K562 (cell line): Measurements from ENCODE around the gene RNU2-63P. TPM values are rescaled to one million over a fixed set of nuclear protein-coding genes. Genes with fewer than 3 reads are reported as not detected.
A peak's percentile ranks its signal among the peaks of the same experiment; 100 is the strongest.

ENCODE experiments used
- ATAC-seq: fragments of 200-7000 bp; cut with Tn5 transposase; 3 replicates; pipeline ENCODE4 v1.9.1; 2020; ENCODE audit warnings: moderate library complexity
- BruUV-seq: library from RNA; stranded (reverse); fragments of 400-500 nt; replicated peaks from 2 replicates; lab custom pipeline; 2021; lab: Mats Ljungman, UMichigan
- CTCF ChIA-PET: fragments of 300-600 bp; formaldehyde crosslinking; extraction: SDS; loops from one replicate; lab custom pipeline; 2021; ENCODE audit warnings: low intra/inter-chr PET ratio; lab: Yijun Ruan, JAX
- POLR2A ChIA-PET: fragments of 300-600, 350-650 bp; sonication (Branson Sonifier 250); formaldehyde crosslinking; extraction: SDS; loops from one replicate; lab custom pipeline; 2021; ENCODE audit warnings: antibody characterized with exemption, inconsistent platforms; lab: Yijun Ruan, JAX
- DNase-seq, 4 experiments: peaks; one replicate each; pipeline versions ENCODE4 v3.0.0 to v3.0.0-alpha.2; 2011 to 2018; ENCODE audit warnings: low spot score in 3 of 4, mixed read lengths in 3 of 4; ENCODE audit errors: extremely low read depth in 1 of 4
- FAIRE-seq: peaks from 2 replicates; lab custom pipeline; 2011; peaks lifted over from hg19 to GRCh38; lab: Jason Lieb, UNC
- H2AFZ ChIP-seq: 2 replicates; pipeline ENCODE4 v1.6.0; 2011; ENCODE audit warnings: low read depth, low read length, control low read depth, inconsistent platforms
- H3K27ac ChIP-seq: fragments of 200-600 bp; 3 replicates; pipeline ENCODE4 v1.8.0; 2011; ENCODE audit warnings: low read depth, mild to moderate bottlenecking, control low read depth, inconsistent platforms, low read length, moderate library complexity, mixed read lengths; ENCODE audit errors: extremely low read depth
- H3K27me3 ChIP-seq, 2 experiments: fragments of 300-600 bp in 1 of 2; 2 replicates in 1 of 2; 3 replicates in 1 of 2; pipeline versions ENCODE4 v1.6.0 to v1.8.0; 2011; ENCODE audit warnings: inconsistent platforms in 2 of 2, low read length in 2 of 2, mild to moderate bottlenecking in 1 of 2, mixed read lengths in 1 of 2, moderate library complexity in 1 of 2; ENCODE audit not compliant: control insufficient read depth in 2 of 2, insufficient read depth in 2 of 2
- H3K36me3 ChIP-seq: fragments of 300-600 bp; 3 replicates; pipeline ENCODE4 v1.8.0; 2011; ENCODE audit warnings: mild to moderate bottlenecking, low read length, inconsistent platforms; ENCODE audit not compliant: control insufficient read depth, insufficient read depth
- H3K4me1 ChIP-seq, 2 experiments: fragments of 200-600 bp in 1 of 2; replicated peaks in 1 of 2; 2 replicates in 1 of 2; 3 replicates in 1 of 2; pipeline versions ENCODE4 v1.5.1 to v1.8.0; 2011; ENCODE audit warnings: inconsistent platforms in 2 of 2, low read length in 2 of 2, mild to moderate bottlenecking in 1 of 2, mixed read lengths in 1 of 2, moderate library complexity in 1 of 2; ENCODE audit not compliant: control insufficient read depth in 2 of 2, insufficient read depth in 2 of 2
- H3K4me2 ChIP-seq: 2 replicates; pipeline ENCODE4 v1.6.1; 2011; ENCODE audit warnings: low read length, control low read depth, inconsistent platforms, mixed read lengths; ENCODE audit not compliant: insufficient read depth
- H3K4me3 ChIP-seq: fragments of 200-600 bp; sonication (generic), shearing (Covaris generic); 2 replicates; pipeline ENCODE4 v1.5.1; 2016; ENCODE audit warnings: control low read depth, inconsistent platforms
- H3K79me2 ChIP-seq: fragments of 200-600 bp; 3 replicates; pipeline ENCODE4 v1.8.0; 2011; ENCODE audit warnings: low read length, inconsistent platforms; ENCODE audit not compliant: control insufficient read depth, insufficient read depth
- H3K9ac ChIP-seq, 2 experiments: 2 replicates each; pipeline versions ENCODE4 v1.6.0 to v1.6.1; 2011; ENCODE audit warnings: low read depth in 2 of 2, low read length in 2 of 2, control low read depth in 1 of 2, inconsistent platforms in 1 of 2, mild to moderate bottlenecking in 1 of 2, mixed read lengths in 1 of 2; ENCODE audit not compliant: insufficient read depth in 1 of 2
- H3K9me1 ChIP-seq: one replicate; pipeline ENCODE4 v1.6.0; 2011; ENCODE audit warnings: inconsistent platforms, mild to moderate bottlenecking, low read length, moderate library complexity; ENCODE audit not compliant: control insufficient read depth, insufficient read depth
- H3K9me3 ChIP-seq: replicated peaks from 2 replicates; pipeline ENCODE4 v1.5.1; 2011; ENCODE audit warnings: low read depth, low read length, inconsistent platforms; ENCODE audit not compliant: control insufficient read depth, insufficient read depth
- H4K20me1 ChIP-seq: replicated peaks from 2 replicates; pipeline ENCODE4 v1.6.1; 2011; ENCODE audit warnings: low read length, inconsistent platforms, mixed read lengths; ENCODE audit not compliant: control insufficient read depth, insufficient read depth
- CBFA2T3 ChIP-seq: fragments of 450-650 bp; IDR thresholded peaks from 2 replicates; pipeline ENCODE4 v1.6.1; 2017
- EP300 ChIP-seq: IDR thresholded peaks from 2 replicates; pipeline ENCODE4 v1.6.1; 2012; ENCODE audit warnings: low read length, improper control_type of control experiment
- ERF ChIP-seq: fragments of 450-650 bp; formaldehyde crosslinking; IDR thresholded peaks from 2 replicates; pipeline ENCODE4 v1.4.0; 2020; ENCODE audit warnings: mild to moderate bottlenecking, mixed read lengths
- ESRRA ChIP-seq: fragments of 450-650 bp; IDR thresholded peaks from 2 replicates; pipeline ENCODE4 v1.6.1; 2014; ENCODE audit warnings: low read depth, mild to moderate bottlenecking, moderate library complexity, borderline replicate concordance
- HNRNPL ChIP-seq: fragments of 200-400 bp; formaldehyde crosslinking; IDR thresholded peaks from 2 replicates; pipeline ENCODE4 v1.6.1; 2017; ENCODE audit warnings: low read depth, mild to moderate bottlenecking, low read length
- L3MBTL2 ChIP-seq: fragments of 450-650 bp; IDR thresholded peaks from 2 replicates; pipeline ENCODE4 v1.6.1; 2016; ENCODE audit warnings: mild to moderate bottlenecking, moderate library complexity
- NFXL1 ChIP-seq: fragments of 450-650 bp; formaldehyde crosslinking; IDR thresholded peaks from 2 replicates; pipeline ENCODE4 v1.4.0; 2021; ENCODE audit warnings: mild to moderate bottlenecking
- PTTG1 ChIP-seq: fragments of 450-650 bp; IDR thresholded peaks from 2 replicates; pipeline ENCODE4 v1.6.1; 2016; ENCODE audit warnings: low read depth, mild to moderate bottlenecking, missing genetic modification characterization, missing compliant biosample characterization
- RAD51 ChIP-seq: fragments of 450-650 bp; IDR thresholded peaks from 2 replicates; pipeline ENCODE4 v1.7.1; 2016; ENCODE audit warnings: low read depth, mild to moderate bottlenecking, borderline replicate concordance
- TCF3 ChIP-seq: sonication (generic); formaldehyde crosslinking; IDR thresholded peaks from 2 replicates; pipeline ENCODE4 v1.4.0; 2020; ENCODE audit warnings: mild to moderate bottlenecking, missing genetic modification reagents
- TEAD4 ChIP-seq, 2 experiments: sonication (generic) in 1 of 2; formaldehyde crosslinking in 1 of 2; IDR thresholded peaks; 2 replicates each; pipeline versions ENCODE4 v1.6.1 to v1.8.0; 2012 to 2022; ENCODE audit warnings: borderline replicate concordance in 1 of 2, inconsistent platforms in 1 of 2, low read length in 1 of 2, mild to moderate bottlenecking in 1 of 2, missing genetic modification reagents in 1 of 2
- ZNF668 ChIP-seq: fragments of 250-450 bp; sonication (Bioruptor Pico); IDR thresholded peaks from 2 replicates; pipeline ENCODE4 v1.8.0; 2022; ENCODE audit warnings: mild to moderate bottlenecking, inconsistent platforms
- WGBS: fragments of 100-300 bp; shearing (Covaris generic); methylation state at CpG from one replicate; pipeline ENCODE4 v1.1.6; 2016; ENCODE audit warnings: low coverage, mixed read lengths; ENCODE audit not compliant: insufficient coverage; ENCODE audit errors: missing lambda C conversion rate; 5-methylcytosine and 5-hydroxymethylcytosine counted together
- in situ Hi-C: fragments of 300-500 bp; cut with MboI; formaldehyde crosslinking; loops from 4 replicates; pipeline ENCODE4 v1.15.0; 2018; ENCODE audit warnings: inconsistent platforms, mixed read lengths
- intact Hi-C: fragments of 100-400 bp; cut with micrococcal nuclease; formaldehyde crosslinking; loops from 2 replicates; pipeline ENCODE4 v1.14.2; 2022
- polyA plus RNA-seq, 8 experiments: library from polyadenylated mRNA; depleted of rRNA in 4 of 8; stranded (reverse) in 5 of 8; unstranded in 3 of 8; fragments of >200 nt; fragmentation: Nextera tagmentation in 2 of 8; fragmentation: Illumina TruSeq in 1 of 8; extraction: Ambion mirVana in 2 of 8; extraction: Trizol in 1 of 8; gene quantifications; 2 replicates each; pipeline versions ENCODE4 v1.2.1 to v1.2.3, GENCODE V29; 2011 to 2014; ENCODE audit warnings: inconsistent platforms in 1 of 8, missing spikeins in 1 of 8
- total RNA-seq, 7 experiments: library from RNA; depleted of rRNA in 6 of 7; stranded (reverse); fragments of >200 nt in 6 of 7; fragmentation: Illumina TruSeq in 2 of 7; extraction: Trizol in 2 of 7; gene quantifications; 2 replicates each; pipeline versions ENCODE4 v1.2.1 to v1.2.3, GENCODE V29; 2011 to 2021; ENCODE audit warnings: low replicate concordance in 1 of 7
- TF ChIP-seq, protein P1 (sequence below): sonication (generic); formaldehyde crosslinking; IDR thresholded peaks from 2 replicates; pipeline ENCODE4 v1.9.0; 2022; ENCODE audit warnings: mild to moderate bottlenecking, missing genetic modification reagents
- TF ChIP-seq, protein P2 (sequence below): IDR thresholded peaks from 2 replicates; pipeline ENCODE4 v1.6.1; 2014; ENCODE audit warnings: antibody characterized with exemption
- TF ChIP-seq, protein P3 (sequence below), 2 experiments: fragments of 450-650 bp; IDR thresholded peaks; 2 replicates each; pipeline ENCODE4 v1.6.1; 2016

The RNU2-63P gene
- total and polyA plus RNA-seq, 9 of the 15 experiments (the other 6 are each of a cell fraction or from before 2014, with no cell fraction given), result 5.8 to 253 (median 169) TPM; not detected in 4

DNA sequence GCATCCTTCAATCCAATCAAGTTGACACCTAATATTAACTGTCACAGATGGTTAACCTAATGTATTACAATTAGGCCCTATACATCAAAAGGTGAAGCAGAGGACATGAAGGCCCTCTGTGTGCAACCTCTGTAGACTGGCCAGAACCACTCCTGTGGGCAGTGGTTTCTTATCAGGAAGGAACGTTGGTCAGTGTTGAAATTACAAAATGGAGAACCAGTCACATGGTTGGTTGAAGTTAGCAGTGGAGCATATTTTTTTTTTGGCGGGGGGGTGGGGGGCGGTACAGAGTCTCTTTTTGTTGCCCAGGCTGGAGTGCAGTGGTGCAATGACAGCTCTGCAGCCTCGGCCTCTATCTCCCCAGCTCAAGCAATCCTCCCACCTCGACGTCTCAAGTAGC lies 19.8 kb downstream of the RNU2-63P start:
- H3K9me1 ChIP-seq, result no peaks in the 10 kb centered on the region
- no peak for DNase-seq
- no peaks in the 10 kb centered on the region for H4K20me1 ChIP-seq
- H2AFZ ChIP-seq, result peak overlapping the region; percentile 76
- H3K4me1 ChIP-seq, result no peaks in the 10 kb centered on the region; a peak in 1 of 5 replicates
- H3K9me3 ChIP-seq, result peaks cover 5% of the 10 kb centered on the region; the same call in 1 of the 2 replicates
- H3K4me2 ChIP-seq, result no peak overlapping the region
- no TSS peak for BruUV-seq
- POLR2A ChIA-PET, result interaction anchor here (0.6 kb wide), 1 partner anchor 9 kb away, joined by 3 read pairs; no protein-coding TSS in a partner anchor
- intact Hi-C loops, result no loop called here
- WGBS, result 18% methylated on average over 6 of the region's 6 CpGs
- H3K4me3 ChIP-seq, result no peak overlapping the region
- CTCF ChIA-PET, result no interaction called here
- H3K36me3 ChIP-seq, result no peaks in the 10 kb centered on the region
- in situ Hi-C loops, result no loop called here
- no peak for FAIRE-seq
- H3K27ac ChIP-seq, result no peak overlapping the region
- peak; percentile 65 for ATAC-seq
- no peak overlapping the region for H3K9ac ChIP-seq
- no peaks in the 10 kb centered on the region for H3K79me2 ChIP-seq
- no peaks in the 10 kb centered on the region for H3K27me3 ChIP-seq
- TF ChIP-seq TEAD4 (IDR thresholded peaks at IDR 0.05; ENCODE audit: low read length) (peak; percentile 47; the same call in 1 of the 2 replicates), TEAD4 (CRISPR knock-in tag; IDR thresholded peaks at IDR 0.05; ENCODE audit: borderline replicate concordance) (no peak), L3MBTL2 (peak; percentile 57; the same call in 1 of the 2 replicates), TCF3 (peak; percentile 15; the same call in 1 of the 2 replicates), RAD51 (0 out of 2 replicates have a peak, but pooled peaks have one; percentile 19), PTTG1 (tag) (no peak), ESRRA (peak; percentile 72; the same call in 1 of the 2 replicates), EP300 (peak; percentile 46; the same call in 1 of the 2 replicates), CBFA2T3 (peak; percentile 40), NFXL1 (CRISPR knock-in tag) (no peak), HNRNPL (no peak), ZNF668 (no peak), ERF (CRISPR knock-in tag) (no peak)
- TF ChIP-seq, protein P1, sequence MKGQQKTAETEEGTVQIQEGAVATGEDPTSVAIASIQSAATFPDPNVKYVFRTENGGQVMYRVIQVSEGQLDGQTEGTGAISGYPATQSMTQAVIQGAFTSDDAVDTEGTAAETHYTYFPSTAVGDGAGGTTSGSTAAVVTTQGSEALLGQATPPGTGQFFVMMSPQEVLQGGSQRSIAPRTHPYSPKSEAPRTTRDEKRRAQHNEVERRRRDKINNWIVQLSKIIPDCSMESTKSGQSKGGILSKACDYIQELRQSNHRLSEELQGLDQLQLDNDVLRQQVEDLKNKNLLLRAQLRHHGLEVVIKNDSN, result peak; percentile 30; the same call in 1 of the 2 replicates
- TF ChIP-seq, protein P2, sequence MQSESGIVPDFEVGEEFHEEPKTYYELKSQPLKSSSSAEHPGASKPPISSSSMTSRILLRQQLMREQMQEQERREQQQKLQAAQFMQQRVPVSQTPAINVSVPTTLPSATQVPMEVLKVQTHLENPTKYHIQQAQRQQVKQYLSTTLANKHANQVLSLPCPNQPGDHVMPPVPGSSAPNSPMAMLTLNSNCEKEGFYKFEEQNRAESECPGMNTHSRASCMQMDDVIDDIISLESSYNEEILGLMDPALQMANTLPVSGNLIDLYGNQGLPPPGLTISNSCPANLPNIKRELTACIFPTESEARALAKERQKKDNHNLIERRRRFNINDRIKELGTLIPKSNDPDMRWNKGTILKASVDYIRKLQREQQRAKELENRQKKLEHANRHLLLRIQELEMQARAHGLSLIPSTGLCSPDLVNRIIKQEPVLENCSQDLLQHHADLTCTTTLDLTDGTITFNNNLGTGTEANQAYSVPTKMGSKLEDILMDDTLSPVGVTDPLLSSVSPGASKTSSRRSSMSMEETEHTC, result peak; percentile 53; the same call in 1 of the 2 replicates
- TF ChIP-seq, protein P3, sequence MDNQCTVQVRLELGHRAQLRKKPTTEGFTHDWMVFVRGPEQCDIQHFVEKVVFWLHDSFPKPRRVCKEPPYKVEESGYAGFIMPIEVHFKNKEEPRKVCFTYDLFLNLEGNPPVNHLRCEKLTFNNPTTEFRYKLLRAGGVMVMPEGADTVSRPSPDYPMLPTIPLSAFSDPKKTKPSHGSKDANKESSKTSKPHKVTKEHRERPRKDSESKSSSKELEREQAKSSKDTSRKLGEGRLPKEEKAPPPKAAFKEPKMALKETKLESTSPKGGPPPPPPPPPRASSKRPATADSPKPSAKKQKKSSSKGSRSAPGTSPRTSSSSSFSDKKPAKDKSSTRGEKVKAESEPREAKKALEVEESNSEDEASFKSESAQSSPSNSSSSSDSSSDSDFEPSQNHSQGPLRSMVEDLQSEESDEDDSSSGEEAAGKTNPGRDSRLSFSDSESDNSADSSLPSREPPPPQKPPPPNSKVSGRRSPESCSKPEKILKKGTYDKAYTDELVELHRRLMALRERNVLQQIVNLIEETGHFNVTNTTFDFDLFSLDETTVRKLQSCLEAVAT (IDR thresholded peaks at IDR 0.05), result 0 out of 4 replicates have a peak, but pooled peaks of 1 of the 2 experiments have one; percentile 46
